Coronary artery (tissue), 2 donors: ENCODE measurements around the gene OR13C9.

Experiments
- DNase-seq: peaks from one replicate; pipeline ENCODE4 v3.0.0-alpha.2; 2017; ENCODE audit warnings: low spot score
- H3K27ac ChIP-seq, 2 donors: fragments of 200-600 bp; sonication (generic); one replicate each; pipeline ENCODE4 v1.5.1; 2016 to 2019
- H3K4me3 ChIP-seq: fragments of 200-600 bp; sonication (generic); 2 replicates; pipeline ENCODE4 v1.5.1; 2016; ENCODE audit warnings: mild to moderate bottlenecking, moderate library complexity
- TF ChIP-seq, protein P1 (sequence below): fragments of 200-600 bp; sonication (generic); IDR thresholded peaks from one replicate; pipeline ENCODE4 v1.5.1; 2019; ENCODE audit warnings: antibody characterized with exemption

The OR13C9 gene

DNA sequence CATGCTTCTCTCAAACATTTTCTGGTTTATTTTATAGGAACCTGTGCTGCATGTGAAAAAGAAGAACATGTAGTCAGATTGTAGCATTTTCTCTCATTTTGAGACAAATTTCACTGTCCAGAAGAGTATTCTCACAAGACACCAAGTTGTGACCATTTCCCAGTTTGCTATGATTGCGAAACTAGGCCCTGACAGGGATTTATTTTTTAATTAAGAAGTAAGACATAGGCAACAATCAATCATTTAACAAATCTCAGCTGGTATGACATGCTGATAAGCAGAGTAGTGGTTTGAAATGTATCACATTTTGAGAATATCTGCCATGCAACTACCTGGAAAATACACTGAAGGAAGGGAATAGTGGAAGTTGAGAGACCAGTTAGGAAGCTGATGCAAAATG is 37.4 kb downstream of the OR13C9 start:
- TF ChIP-seq, protein P1, sequence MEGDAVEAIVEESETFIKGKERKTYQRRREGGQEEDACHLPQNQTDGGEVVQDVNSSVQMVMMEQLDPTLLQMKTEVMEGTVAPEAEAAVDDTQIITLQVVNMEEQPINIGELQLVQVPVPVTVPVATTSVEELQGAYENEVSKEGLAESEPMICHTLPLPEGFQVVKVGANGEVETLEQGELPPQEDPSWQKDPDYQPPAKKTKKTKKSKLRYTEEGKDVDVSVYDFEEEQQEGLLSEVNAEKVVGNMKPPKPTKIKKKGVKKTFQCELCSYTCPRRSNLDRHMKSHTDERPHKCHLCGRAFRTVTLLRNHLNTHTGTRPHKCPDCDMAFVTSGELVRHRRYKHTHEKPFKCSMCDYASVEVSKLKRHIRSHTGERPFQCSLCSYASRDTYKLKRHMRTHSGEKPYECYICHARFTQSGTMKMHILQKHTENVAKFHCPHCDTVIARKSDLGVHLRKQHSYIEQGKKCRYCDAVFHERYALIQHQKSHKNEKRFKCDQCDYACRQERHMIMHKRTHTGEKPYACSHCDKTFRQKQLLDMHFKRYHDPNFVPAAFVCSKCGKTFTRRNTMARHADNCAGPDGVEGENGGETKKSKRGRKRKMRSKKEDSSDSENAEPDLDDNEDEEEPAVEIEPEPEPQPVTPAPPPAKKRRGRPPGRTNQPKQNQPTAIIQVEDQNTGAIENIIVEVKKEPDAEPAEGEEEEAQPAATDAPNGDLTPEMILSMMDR = no peak
- no peak overlapping the region for H3K27ac ChIP-seq
- no peak for DNase-seq

GRCh38 chr9:104577263-104577662 is 40.7 kb downstream of the OR13C9 start:
- TF ChIP-seq, protein P1 = no peak
- no peak for DNase-seq
- H3K4me3 ChIP-seq = no peak overlapping the region
- H3K27ac ChIP-seq = no peak overlapping the region

More for the DNA sequence above, 37.4 kb downstream of the OR13C9 start:
- no peak overlapping the region for H3K4me3 ChIP-seq

DNA sequence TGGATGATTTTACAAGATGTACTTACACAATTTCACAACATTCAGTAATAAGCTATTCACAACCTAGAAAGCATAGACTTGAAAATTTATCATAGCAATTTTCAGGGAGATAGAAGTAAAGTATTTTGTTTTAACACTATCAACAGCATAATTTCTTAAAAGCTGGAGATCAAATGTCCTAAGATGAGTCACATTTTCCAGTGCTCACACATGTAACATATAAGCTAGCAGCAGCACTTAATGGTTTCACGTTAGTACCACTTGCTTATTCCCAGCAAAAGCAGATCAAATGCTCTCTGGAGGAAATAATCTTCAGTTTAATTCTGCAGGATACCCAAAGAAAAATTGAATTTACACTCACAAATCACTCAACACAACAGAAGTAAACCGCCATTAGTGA is 42.5 kb downstream of the OR13C9 start:
- no peak for DNase-seq
- no peak overlapping the region for H3K27ac ChIP-seq
- TF ChIP-seq, protein P1 = no peak
- no peak overlapping the region for H3K4me3 ChIP-seq

DNA sequence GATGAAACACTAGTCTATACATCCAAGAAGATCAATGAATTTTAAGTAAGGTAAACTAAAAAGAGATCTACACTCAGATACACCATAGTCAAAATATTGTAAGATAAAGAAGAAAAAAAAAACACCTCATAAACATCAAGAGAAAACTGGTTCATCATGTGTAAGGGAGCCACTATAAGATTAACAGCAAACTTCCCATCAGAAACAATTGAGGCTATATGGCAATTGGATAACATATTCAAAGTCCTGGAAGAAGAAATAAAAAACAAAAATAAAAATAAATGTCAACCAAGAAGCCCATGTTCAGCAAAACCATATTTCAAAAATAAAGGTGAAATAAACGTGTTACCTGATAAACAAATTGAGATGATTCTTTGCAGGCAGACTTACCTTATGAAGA is 45.4 kb downstream of the OR13C9 start:
- DNase-seq = no peak
- Histone ChIP-seq H3K4me3 (no peak overlapping the region), H3K27ac (no peak overlapping the region)
- TF ChIP-seq, protein P1 = no peak

DNA sequence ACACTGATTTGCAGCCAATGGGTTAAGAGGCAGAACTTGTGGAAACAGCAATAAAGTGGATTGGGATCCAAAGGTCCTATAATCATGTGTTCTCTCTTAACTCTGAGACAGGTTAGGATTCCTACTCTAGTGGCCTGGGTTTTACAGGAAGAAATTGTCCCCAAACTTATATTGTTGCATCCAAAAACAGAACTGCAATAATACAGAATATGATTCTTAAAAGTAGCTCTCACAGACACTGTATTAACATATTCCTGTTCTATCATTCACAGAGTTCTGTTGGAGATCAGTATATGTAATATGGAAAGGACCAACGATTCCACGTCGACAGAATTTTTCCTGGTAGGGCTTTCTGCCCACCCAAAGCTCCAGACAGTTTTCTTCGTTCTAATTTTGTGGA is 49.1 kb downstream of the OR13C9 start, which contains the start of gene OR13C8:
Gene OR13C8 (plus strand): TSS at position 301 of the 400 bp plus-strand sequence. CDS start 0 bp downstream, at position 301.
- TF ChIP-seq, protein P1 = no peak
- no peak within 1 kb of the TSS for H3K27ac ChIP-seq
- H3K4me3 ChIP-seq = no peak within 1 kb of the TSS
- DNase-seq = no peak
